Activated CD4-positive, alpha-beta T cell treated with anti-CD3 and anti-CD28 coated beads, Interleukin-2, amount 10 ng/mL, durations not matched to agents 7 days and 5 days (primary cell): Measurements from ENCODE around the gene ANO4. TPM values are rescaled to one million over a fixed set of nuclear protein-coding genes. Genes with fewer than 3 reads are reported as not detected.
"Not testable (repeated sequence)": the region's sequence is repeated elsewhere in the genome, so short reads cannot be mapped to it uniquely, and the experiment has no call there.

Source experiments
- CTCF ChIA-PET: fragments of 350-600 bp; sonication (Branson Sonifier 250); formaldehyde crosslinking; loops from one replicate; lab custom pipeline; 2021; ENCODE audit warnings: antibody characterized with exemption; lab: Charles Lee
- POLR2A ChIA-PET: fragments of 350-600 bp; sonication (Branson Sonifier 250); formaldehyde crosslinking; loops from one replicate; lab custom pipeline; 2021; ENCODE audit warnings: antibody characterized with exemption; lab: Charles Lee
- DNase-seq: peaks from one replicate; pipeline ENCODE4 v3.0.0-alpha.2; 2020
- H3K27ac Mint-ChIP-seq: one replicate; pipeline ENCODE4 v1.8.0; 2021; ENCODE audit warnings: mild to moderate bottlenecking, moderate library complexity, mixed read lengths
- H3K27me3 Mint-ChIP-seq: one replicate; pipeline ENCODE4 v1.8.0; 2021; ENCODE audit warnings: mixed read lengths
- H3K36me3 Mint-ChIP-seq: one replicate; pipeline ENCODE4 v1.8.0; 2021; ENCODE audit warnings: low read depth, mixed read lengths
- H3K4me1 Mint-ChIP-seq: one replicate; pipeline ENCODE4 v1.8.0; 2021; ENCODE audit warnings: mixed read lengths
- H3K4me3 Mint-ChIP-seq: one replicate; pipeline ENCODE4 v1.8.0; 2021; ENCODE audit warnings: mild to moderate bottlenecking, moderate library complexity, mixed read lengths
- H3K9me3 Mint-ChIP-seq: one replicate; pipeline ENCODE4 v1.8.0; 2021; ENCODE audit warnings: mixed read lengths
- total RNA-seq, 2 experiments: library from RNA; stranded (reverse); gene quantifications; one replicate each; pipeline ENCODE4 v1.2.3, GENCODE V29; 2021

ANO4 gene
- total RNA-seq, 2 experiments from 2014 or later: not detected

DNA sequence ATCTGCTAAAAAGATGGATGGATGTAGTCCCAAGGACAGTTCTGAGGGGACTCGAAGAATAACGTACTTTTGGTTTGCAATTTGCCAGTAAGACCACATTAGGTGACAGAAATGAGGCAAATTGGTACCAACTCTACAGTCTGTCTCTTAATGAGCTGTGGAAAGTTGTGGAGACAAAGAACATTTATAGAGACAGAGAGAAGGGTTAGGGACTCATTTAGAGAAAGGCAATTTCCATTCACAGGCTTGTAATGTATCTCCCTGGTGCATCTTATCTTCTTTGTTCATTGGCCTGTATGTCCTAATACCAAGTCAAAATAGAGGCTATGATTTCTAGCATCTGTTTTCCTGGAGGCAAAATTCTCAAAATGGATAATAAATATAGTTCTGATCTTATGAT, 177.5 kb downstream of the ANO4 start:
- Mint-ChIP-seq H3K4me3 (no peak overlapping the region), H3K27me3 (peaks cover 1% of the 10 kb centered on the region), H3K4me1 (no peaks in the 10 kb centered on the region), H3K36me3 (no peaks in the 10 kb centered on the region), H3K27ac (no peak overlapping the region), H3K9me3 (no peaks in the 10 kb centered on the region)
- ChIA-PET POLR2A (no interaction called here), CTCF (no interaction called here)
- no peak for DNase-seq

DNA sequence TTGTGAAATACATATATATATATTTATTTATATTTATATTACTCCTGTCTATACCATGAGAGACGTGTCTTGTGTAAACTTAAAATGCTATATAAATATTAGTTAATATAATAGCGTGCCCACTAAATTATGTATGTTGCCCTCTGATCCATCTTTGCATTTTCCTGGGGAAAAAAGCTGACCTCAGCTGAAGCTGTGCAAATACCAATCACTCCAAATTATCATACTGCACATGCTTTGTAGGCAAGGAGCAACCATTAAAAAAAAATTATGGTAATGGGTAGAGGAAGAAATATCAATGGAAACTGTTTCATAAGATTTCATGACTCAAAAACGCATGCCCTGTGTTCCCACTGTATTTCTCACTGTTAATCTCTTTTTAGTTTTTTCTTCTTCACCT, 179.8 kb downstream of the ANO4 start:
- ChIA-PET POLR2A (no interaction called here), CTCF (interaction anchor here (0.6 kb wide), 1 partner anchor 1023 kb away, joined by 8 read pairs; no protein-coding TSS in a partner anchor)
- H3K27me3 Mint-ChIP-seq: peaks cover 1% of the 10 kb centered on the region
- DNase-seq: no peak
- no peaks in the 10 kb centered on the region for H3K4me1 Mint-ChIP-seq
- no peak overlapping the region for H3K27ac Mint-ChIP-seq
- H3K9me3 Mint-ChIP-seq: no peaks in the 10 kb centered on the region
- H3K36me3 Mint-ChIP-seq: no peaks in the 10 kb centered on the region
- H3K4me3 Mint-ChIP-seq: no peak overlapping the region

DNA sequence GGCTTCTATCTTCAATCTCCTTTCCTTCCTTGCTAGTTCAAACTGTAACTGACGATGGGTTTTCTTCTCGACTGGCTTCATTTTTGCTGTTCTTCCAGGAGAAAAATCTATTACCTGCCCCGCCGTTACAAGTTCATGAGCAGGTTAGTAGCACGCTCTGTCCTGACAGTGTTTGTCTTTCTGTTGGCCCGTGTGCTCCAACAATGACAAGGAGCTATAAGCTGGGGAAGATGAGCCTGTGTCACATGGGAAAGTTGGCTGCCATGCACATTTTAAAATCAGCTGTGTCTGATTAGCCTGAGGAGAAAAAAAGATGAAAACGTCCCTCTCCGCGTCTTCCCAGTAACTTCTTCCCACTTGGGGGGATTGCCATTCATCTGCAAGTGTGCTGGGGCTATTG, 180.2 kb downstream of the ANO4 start:
- CTCF ChIA-PET: no interaction called here
- Mint-ChIP-seq H3K27ac (no peak overlapping the region), H3K4me3 (no peak overlapping the region), H3K36me3 (no peaks in the 10 kb centered on the region), H3K27me3 (peaks cover 1% of the 10 kb centered on the region), H3K9me3 (no peaks in the 10 kb centered on the region), H3K4me1 (no peaks in the 10 kb centered on the region)
- no peak for DNase-seq
- POLR2A ChIA-PET: no interaction called here

DNA sequence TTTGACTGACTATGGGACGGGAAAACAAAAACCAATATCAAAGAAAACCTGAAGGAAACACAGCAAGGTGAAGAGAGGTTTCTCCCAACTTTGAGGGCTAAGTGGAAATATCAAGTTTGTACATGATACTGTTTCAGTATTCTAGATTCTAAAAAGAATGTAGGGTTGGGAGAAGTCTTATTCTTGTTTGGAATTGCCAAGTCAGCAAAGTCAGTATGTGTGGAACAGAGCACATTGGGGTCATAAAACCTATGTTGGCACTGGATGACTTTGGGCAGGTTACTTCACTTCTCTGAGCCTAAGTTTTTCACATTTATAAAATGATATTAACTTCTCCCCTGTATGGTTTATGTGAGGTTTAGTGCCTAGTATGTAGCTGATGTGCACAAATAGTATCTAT, 182.2 kb downstream of the ANO4 start:
- Mint-ChIP-seq H3K4me3 (no peak overlapping the region), H3K27ac (no peak overlapping the region), H3K36me3 (no peaks in the 10 kb centered on the region), H3K27me3 (no peaks in the 10 kb centered on the region), H3K9me3 (peaks cover 2% of the 10 kb centered on the region), H3K4me1 (no peaks in the 10 kb centered on the region)
- CTCF ChIA-PET: interaction anchor here (0.6 kb wide), 1 partner anchor 90 kb away, joined by 3 read pairs; no protein-coding TSS in a partner anchor
- POLR2A ChIA-PET: no interaction called here
- no peak for DNase-seq

DNA sequence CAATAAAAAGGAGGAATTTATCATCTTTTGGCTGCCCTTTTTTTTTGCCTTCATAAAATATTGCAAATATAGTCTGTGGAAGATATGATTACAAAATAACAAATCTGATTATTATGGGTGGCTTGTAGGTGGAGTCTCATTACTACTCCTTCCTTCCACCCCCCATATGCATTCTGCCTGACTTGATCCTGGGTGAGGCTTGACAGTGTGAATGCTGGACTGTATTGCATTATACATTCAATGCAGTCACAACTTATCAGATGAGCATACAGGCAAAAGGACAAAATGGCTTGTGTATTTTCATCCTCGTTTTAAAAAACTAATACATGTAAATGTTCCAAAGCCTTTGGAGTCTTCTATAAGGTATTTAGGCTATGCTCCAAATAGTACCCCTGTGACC, 186.3 kb downstream of the ANO4 start:
- Mint-ChIP-seq H3K27ac (no peak overlapping the region), H3K4me3 (no peak overlapping the region), H3K27me3 (no peaks in the 10 kb centered on the region), H3K9me3 (peaks cover 2% of the 10 kb centered on the region), H3K36me3 (no peaks in the 10 kb centered on the region), H3K4me1 (no peaks in the 10 kb centered on the region)
- no peak for DNase-seq
- POLR2A ChIA-PET: no interaction called here
- CTCF ChIA-PET: no interaction called here

DNA sequence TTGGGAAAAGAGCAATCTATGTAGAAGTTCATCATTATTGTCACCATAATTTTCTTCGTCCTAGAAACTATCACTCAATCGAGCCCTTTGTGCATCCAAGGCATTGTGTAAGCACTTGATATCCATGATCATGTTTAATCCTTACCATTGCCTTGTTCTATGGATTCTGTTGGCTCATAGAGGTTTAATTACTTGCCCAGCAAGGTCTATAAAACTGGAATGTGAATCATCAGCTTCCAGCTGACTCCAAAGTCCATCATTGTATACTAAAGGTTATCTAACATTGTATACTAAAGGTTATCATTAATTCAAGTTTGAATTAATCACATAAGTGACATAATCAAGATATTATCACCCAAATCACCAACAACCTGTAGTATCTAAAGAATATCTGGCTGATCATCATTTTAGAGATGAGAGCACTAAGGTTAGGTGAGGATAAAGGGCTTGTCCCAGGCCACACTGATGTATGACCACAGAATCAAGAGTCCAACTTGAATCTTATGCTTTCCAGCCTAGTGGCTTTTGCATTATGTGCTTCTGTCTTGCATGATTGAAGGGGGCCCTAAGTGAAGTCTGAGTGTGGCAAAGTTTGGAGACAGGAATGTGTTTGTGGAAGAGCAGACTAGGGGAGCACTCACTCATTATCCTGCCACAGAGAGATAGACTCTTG, 188.1 kb downstream of the ANO4 start:
- Mint-ChIP-seq H3K27me3 (no peaks in the 10 kb centered on the region), H3K27ac (no peak overlapping the region), H3K9me3 (peaks cover 2% of the 10 kb centered on the region), H3K4me1 (no peaks in the 10 kb centered on the region), H3K4me3 (no peak overlapping the region), H3K36me3 (no peaks in the 10 kb centered on the region)
- no peak for DNase-seq
- ChIA-PET CTCF (no interaction called here), POLR2A (no interaction called here)

DNA sequence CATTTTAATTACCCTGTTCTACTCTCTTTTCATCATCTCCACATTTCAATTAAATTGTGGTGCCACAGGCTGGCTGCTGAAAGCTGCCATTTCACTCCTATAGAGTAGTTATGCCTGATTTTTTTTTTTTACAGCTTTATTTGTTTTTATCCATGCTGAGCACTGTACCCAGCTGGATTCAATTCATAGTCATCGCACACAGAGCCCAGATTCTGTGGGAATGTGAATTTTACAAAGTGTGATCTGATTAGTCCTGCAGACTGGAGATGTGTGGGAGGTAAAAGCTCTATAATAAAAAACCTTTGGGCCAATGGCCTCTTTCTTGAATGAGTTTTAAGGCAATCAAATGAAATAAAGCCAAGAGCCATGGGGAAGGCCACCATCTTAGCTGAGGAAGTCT, 190.2 kb downstream of the ANO4 start:
- no peak overlapping the region for H3K27ac Mint-ChIP-seq
- POLR2A ChIA-PET: no interaction called here
- no peaks in the 10 kb centered on the region for H3K36me3 Mint-ChIP-seq
- H3K4me3 Mint-ChIP-seq: no peak overlapping the region
- peaks cover 2% of the 10 kb centered on the region for H3K9me3 Mint-ChIP-seq
- DNase-seq: no peak
- H3K27me3 Mint-ChIP-seq: no peaks in the 10 kb centered on the region
- peaks cover 3% of the 10 kb centered on the region for H3K4me1 Mint-ChIP-seq
- CTCF ChIA-PET: no interaction called here

DNA sequence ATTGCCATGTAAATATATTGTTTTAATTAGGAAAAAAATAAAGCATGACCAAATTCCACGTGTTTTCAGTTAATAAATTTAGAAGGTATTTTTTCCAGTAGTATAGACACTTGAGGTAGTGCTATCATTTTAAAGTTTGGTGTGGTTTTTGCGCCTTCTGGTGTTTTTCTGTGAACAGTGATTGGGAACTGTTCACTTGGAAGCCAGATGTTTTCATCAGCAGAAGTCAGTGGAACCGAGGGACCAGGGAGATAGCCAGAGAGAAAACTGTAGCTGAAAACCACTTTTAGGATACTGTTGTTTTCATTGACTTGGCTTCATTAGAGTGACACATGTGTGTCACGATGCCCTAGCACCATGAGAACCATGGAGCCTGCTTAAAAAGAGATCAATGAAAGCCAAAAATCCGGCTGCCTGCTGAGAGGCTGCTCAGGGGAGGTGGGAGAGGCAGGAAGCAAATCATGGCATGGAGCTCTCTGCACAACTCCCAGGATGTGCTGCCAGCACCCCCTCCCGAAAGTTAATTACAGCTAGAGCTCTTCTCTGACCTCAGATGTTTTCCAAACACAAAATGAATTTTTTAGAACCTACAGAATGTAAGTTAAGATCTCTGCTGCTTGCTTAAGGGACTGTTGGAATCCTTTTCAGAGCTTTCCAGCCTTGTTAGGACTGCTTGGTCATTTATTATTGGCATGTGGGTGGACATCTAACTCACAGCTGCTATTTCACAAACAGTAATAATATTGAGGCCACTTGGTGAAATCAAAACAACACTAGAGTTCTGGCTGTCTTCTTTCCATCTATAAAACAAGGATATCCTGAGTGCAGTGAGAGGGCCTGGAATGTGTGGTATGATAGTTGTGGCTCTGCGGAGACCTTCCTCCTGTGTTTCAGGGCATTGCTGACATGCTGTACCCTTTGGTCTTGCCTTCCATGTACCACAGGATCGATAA, 192.3 kb downstream of the ANO4 start:
- no peaks in the 10 kb centered on the region for H3K36me3 Mint-ChIP-seq
- CTCF ChIA-PET: no interaction called here

DNA sequence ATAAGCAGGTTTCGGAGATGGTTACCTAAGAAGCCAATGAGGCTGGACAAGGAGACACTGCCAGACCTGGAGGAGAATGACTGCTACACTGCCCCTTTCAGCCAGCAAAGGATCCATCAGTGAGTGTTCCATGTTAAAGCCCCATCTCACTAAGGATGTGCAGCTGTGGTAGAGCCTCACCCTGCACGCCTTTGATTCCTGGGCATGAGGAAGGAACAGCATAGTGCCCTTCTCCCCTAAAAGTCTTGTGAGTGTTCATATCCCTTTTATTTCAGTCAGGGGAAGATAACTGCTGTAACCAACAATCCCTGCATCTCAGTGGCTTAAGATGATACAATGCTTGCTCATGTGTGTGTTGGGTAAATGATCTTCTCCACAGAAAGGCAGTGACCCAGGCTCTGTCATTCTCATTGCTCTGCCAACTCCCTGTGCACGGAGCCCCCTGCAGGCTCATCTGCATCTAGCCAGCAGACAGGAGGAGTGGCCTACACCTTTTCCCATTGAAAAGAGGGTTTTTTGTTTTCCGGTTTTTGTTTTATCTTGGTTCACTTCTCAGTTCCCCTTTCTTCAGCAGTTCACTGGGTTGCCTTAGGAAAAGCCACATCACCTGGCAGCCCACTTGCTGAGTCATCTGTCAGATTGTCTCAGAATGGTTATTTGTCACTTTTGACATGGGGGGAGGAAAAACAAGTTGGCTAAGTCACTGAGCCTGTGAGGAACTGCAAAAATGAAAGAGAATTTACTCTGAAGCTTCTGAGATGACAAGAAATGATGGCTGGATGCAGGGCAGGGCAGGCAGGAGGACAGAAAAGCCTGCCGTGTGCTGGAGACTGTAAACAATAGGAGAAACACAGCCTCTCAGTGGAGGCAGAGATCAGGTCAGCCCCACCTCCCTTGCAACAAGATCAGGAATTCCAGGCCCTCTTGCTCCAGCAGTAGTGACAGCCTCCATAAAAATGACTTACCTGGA, 193.3 kb downstream of the ANO4 start:
- POLR2A ChIA-PET: no interaction called here

More for the DNA sequence above, 192.3 kb downstream of the ANO4 start:
- POLR2A ChIA-PET: no interaction called here
- DNase-seq: no peak
- Mint-ChIP-seq H3K4me1 (peaks cover 3% of the 10 kb centered on the region), H3K4me3 (no peak overlapping the region), H3K9me3 (no peaks in the 10 kb centered on the region), H3K27ac (no peak overlapping the region), H3K27me3 (no peaks in the 10 kb centered on the region)

DNA sequence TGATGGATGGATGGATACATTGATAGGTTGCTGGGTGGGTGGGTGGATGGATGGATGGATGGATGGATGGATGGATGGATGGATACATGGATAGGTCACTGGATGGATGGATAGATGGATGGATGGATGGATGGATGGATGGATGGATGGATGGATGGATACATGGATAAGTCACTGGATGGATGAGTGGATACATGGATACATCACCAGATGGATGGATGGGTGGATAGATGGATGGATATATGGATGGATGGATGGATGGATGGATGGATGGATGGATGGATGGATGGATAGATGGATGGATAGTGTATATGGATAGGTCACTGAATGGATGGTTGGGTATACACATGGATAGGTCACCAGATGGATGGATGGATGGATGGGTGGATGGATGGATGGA, 194.9 kb downstream of the ANO4 start:
- not testable (repeated sequence) for H3K36me3 Mint-ChIP-seq, H3K9me3 Mint-ChIP-seq

More for the DNA sequence above, 193.3 kb downstream of the ANO4 start:
- H3K27ac Mint-ChIP-seq: no peak overlapping the region
- DNase-seq: no peak
- peaks cover 3% of the 10 kb centered on the region for H3K4me1 Mint-ChIP-seq
- CTCF ChIA-PET: no interaction called here
- H3K36me3 Mint-ChIP-seq: no peaks in the 10 kb centered on the region
- no peak overlapping the region for H3K4me3 Mint-ChIP-seq
- H3K27me3 Mint-ChIP-seq: no peaks in the 10 kb centered on the region
- no peaks in the 10 kb centered on the region for H3K9me3 Mint-ChIP-seq

DNA sequence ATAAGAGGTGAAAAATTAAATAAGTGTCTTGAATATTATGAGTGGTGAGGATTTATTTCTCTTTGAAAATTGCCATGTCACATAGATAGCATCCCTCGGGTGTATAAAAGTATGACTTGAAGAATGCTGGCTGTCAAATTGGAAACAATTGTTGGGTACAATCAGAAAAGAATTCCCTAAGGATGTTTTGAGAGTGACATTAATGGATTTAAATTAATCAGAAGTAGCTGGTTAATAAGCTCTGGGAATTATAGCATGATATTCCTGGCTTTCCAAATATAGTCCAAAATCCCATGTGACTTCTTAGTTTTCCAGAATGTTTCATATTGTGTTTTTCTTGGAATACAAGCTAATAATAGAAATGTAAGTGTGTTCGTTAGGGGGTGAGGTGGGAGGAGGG, 196.5 kb downstream of the ANO4 start:
- no peak overlapping the region for H3K4me3 Mint-ChIP-seq
- POLR2A ChIA-PET: no interaction called here
- no peak for DNase-seq

More for the DNA sequence above, 194.9 kb downstream of the ANO4 start:
- H3K4me1 Mint-ChIP-seq, POLR2A ChIA-PET, H3K27me3 Mint-ChIP-seq, DNase-seq, H3K4me3 Mint-ChIP-seq, H3K27ac Mint-ChIP-seq, CTCF ChIA-PET: not testable (repeated sequence)

DNA sequence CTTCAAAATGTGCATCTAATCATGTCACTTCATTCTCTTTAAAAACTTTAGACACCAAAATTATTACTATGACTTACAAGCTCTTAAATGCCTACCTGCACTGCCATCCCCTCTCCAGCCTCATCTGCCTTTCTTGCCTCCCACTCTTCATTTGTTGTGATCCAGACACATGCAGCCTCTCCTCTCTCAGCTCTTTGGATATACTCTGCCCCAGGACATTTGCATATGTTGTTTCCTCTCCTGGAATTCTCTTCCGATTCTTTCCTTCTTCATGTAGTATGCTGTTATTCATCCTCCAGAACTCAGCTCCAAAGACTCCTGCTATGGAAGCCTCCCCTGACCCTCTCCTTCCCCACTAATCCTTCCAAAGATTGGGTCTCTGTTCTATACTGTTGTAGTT, 197.6 kb downstream of the ANO4 start:
- no peak for DNase-seq
- POLR2A ChIA-PET: no interaction called here
- no peak overlapping the region for H3K27ac Mint-ChIP-seq
- H3K27me3 Mint-ChIP-seq: no peaks in the 10 kb centered on the region
- H3K36me3 Mint-ChIP-seq: no peaks in the 10 kb centered on the region
- no peak overlapping the region for H3K4me3 Mint-ChIP-seq
- H3K4me1 Mint-ChIP-seq: peaks cover 3% of the 10 kb centered on the region
- CTCF ChIA-PET: no interaction called here
- H3K9me3 Mint-ChIP-seq: no peaks in the 10 kb centered on the region

More for the DNA sequence above, 196.5 kb downstream of the ANO4 start:
- no peak overlapping the region for H3K27ac Mint-ChIP-seq
- peaks cover 3% of the 10 kb centered on the region for H3K4me1 Mint-ChIP-seq
- no peaks in the 10 kb centered on the region for H3K27me3 Mint-ChIP-seq
- H3K36me3 Mint-ChIP-seq: no peaks in the 10 kb centered on the region
- CTCF ChIA-PET: no interaction called here
- no peaks in the 10 kb centered on the region for H3K9me3 Mint-ChIP-seq
